Left forelimb (tissue), 1 donor: Measurements from ENCODE around the gene SFTPA1.
"Not testable (repeated sequence)": the region's sequence is repeated elsewhere in the genome, so short reads cannot be mapped to it uniquely, and the experiment has no call there.

ENCODE experiments used
- DNase-seq: peaks from one replicate; pipeline ENCODE4 v3.0.0-alpha.2; 2018; ENCODE audit warnings: low spot score

SFTPA1 gene

DNA sequence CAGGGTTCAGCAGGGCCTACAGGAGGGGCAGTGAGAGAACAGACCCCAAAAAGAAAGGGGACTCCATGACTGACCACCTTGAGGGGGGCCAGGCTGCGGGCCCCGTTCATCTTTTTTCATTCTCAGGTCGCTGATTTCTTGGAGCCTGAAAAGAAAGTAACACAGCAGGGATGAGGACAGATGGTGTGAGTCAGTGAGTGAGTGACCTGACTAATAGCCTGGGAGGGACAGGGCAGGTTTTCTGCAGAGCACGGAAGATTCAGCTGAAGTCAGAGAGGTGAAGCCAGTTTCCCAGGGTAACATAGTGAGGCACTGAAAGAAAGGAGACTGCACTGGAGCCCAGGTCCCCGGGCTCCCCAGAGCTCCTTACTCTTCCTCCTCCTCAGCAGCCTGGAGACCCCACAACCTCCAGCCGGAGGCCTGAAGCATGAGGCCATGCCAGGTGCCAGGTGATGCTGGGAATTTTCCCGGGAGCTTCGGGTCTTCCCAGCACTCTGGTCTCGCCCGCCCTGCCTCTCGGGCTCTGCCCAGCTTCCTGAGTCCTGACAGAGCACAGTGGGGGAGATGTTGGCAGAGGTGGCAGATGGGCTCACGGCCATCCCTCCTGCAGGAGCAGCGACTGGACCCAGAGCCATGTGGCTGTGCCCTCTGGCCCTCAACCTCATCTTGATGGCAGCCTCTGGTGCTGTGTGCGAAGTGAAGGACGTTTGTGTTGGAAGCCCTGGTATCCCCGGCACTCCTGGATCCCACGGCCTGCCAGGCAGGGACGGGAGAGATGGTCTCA, 646 bp downstream of the SFTPA1 start:
- DNase-seq = not testable (repeated sequence)

DNA sequence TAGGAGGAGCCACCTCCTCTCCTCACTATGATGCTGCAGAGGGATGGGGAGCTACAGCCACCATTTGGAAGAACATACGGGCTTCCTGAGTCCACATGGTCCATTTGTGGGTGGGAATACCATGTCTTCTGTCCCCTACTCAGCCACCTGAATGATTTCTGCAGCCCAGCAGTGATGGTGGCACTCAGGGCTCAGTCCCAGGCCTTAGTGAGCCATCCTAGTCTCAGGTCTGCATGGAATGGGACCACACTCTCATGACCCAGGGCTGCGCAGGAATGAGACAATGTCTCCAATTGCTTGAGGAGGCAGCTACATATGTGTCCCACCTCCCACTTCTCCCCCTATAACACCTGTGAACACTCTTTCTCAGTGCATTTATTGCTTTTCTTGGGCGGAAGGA, 4.8 kb downstream of the SFTPA1 start:
- no peak for DNase-seq

- DNase-seq = no peak
Measured at GRCh38 chr10:79616164-79616563, 5.4 kb downstream of the SFTPA1 start.

DNA sequence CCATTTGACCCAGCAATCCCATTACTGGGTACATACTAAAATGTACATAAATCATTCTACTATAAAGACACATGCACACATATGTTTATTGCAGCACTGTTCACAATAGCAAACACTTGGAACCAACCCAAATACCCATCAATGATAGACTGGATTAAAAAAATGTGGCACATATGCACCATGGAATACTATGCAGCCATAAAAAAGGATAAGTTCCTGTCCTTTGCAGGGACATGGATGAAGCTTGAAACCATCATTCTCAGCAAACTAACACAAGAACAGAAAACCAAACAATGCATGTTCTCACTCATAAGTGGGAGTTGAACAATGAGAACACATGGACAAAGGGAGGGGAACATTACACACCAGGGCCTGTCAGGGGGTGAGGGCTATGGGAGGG, 12.9 kb downstream of the SFTPA1 start:
- not testable (repeated sequence) for DNase-seq

- DNase-seq = no peak
Measured at GRCh38 chr10:79627075-79627474, 16.3 kb downstream of the SFTPA1 start.

GRCh38 chr10:79628083-79628482, 17.3 kb downstream of the SFTPA1 start:
- DNase-seq = no peak

- DNase-seq = no peak
Measured at GRCh38 chr10:79628988-79629954, 18.5 kb downstream of the SFTPA1 start.

DNA sequence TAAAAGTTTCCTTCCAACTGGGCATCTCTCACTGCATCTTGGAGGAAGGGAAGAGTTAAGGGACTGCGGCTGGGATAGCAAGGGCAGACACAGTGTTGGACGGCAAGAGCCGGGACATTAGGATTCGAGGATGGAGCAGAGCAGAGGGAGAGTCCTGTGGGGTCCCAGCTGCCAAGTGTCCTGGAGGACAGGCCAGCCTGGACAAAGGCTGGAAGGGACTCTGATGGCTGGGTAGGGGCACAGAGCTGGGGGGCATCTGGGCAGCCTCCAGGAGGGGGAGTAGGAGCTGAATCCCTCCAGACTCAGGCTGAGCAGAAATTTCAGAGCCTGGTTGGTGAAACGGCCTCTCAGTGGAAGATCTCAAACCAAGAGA, 19.2 kb downstream of the SFTPA1 start:
- peak; percentile 45 for DNase-seq

GRCh38 chr10:79636654-79637199, 26.0 kb downstream of the SFTPA1 start:
- DNase-seq = not testable (repeated sequence)

DNA sequence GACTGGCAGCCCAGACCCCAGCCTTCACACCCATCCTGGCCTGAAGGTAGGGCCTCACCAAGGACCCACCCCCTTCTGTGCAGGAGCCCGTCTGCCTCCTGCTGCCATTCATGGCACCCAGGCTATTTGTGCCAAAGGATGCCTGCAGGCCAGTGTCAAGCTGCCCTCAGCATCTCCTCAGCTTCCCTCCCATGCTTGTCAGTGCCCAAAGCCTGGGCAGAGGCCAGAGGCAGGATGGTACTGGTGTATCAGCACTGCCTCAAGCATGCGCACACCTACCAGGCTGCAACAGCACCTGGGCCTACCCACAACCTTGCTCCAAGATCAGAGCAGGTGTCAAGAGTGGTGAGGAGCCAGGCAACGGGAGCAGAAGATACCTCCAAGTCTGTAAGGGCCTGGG, 27.6 kb downstream of the SFTPA1 start:
- DNase-seq = peak; percentile 41

DNA sequence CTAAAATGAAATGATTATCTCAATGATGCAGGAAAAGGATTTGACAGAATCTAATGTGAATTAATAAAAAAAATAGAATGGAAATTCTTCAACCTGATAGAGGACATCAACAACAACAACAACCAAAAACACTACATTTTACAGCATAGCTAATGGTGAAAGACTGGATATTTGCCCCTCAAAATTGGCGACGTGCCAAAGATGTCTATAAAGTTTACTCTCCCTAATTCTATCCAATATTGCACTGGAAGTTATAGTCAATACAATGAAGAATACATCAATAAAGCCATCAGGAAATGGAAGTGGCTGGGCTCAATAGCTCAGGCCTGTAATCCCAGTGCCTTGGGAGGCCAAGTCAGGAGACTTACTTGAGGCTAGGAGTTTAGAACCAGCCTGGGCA, 42.0 kb downstream of the SFTPA1 start:
- DNase-seq = not testable (repeated sequence)

GRCh38 chr10:79663287-79663686, 52.5 kb downstream of the SFTPA1 start:
- not testable (repeated sequence) for DNase-seq

GRCh38 chr10:79664686-79665085, 53.9 kb downstream of the SFTPA1 start:
- not testable (repeated sequence) for DNase-seq
